Esophagus squamous epithelium (tissue), 4 donors: Measurements from ENCODE around the gene ZCWPW1.

Experiments
- POLR2A ChIP-seq, 4 donors: fragments of 450-650 bp; IDR thresholded peaks; one replicate each; pipeline ENCODE4 v1.6.1; 2017; ENCODE audit warnings: antibody characterized with exemption in 4 of 4, mild to moderate bottlenecking in 4 of 4, moderate library complexity in 3 of 4
- TF ChIP-seq, protein P1 (sequence below), 6 experiments: fragments of 450-650 bp in 4 of 6; fragments of 200-600 bp in 2 of 6; sonication (generic) in 2 of 6; IDR thresholded peaks; one replicate each; pipeline ENCODE4 v1.5.1; 2016 to 2019; ENCODE audit warnings: antibody characterized with exemption in 6 of 6, mild to moderate bottlenecking in 4 of 6, moderate library complexity in 4 of 6

DNA sequence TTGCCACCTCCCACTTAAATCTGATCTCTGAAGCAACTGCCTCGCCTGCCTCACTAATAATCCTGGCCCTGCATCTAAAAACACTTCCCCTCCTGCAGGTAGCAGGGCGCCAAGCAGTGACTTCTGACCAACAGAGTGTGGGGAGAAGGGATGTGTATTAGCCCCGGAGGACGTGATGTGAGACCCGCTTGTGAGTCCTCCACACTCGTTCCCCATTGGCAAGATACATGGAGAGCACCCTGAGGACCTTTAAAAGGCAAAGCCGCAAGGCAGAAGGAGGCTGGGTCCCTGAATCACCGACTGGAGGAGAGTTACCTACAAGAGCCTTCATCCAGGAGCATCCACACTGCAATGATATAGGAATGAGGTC lies 61.3 kb downstream of the ZCWPW1 start:
- TF ChIP-seq, protein P1, sequence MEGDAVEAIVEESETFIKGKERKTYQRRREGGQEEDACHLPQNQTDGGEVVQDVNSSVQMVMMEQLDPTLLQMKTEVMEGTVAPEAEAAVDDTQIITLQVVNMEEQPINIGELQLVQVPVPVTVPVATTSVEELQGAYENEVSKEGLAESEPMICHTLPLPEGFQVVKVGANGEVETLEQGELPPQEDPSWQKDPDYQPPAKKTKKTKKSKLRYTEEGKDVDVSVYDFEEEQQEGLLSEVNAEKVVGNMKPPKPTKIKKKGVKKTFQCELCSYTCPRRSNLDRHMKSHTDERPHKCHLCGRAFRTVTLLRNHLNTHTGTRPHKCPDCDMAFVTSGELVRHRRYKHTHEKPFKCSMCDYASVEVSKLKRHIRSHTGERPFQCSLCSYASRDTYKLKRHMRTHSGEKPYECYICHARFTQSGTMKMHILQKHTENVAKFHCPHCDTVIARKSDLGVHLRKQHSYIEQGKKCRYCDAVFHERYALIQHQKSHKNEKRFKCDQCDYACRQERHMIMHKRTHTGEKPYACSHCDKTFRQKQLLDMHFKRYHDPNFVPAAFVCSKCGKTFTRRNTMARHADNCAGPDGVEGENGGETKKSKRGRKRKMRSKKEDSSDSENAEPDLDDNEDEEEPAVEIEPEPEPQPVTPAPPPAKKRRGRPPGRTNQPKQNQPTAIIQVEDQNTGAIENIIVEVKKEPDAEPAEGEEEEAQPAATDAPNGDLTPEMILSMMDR (IDR thresholded peaks at IDR 0.05) = no peak
- TF ChIP-seq POLR2A (IDR thresholded peaks at IDR 0.05) = no peak
